ENCODE results near the gene CAMTA1.

Gene CAMTA1

GRCh38 chr1:7256526-7256925 is 471.3 kb downstream of the CAMTA1 start:
- no peak overlapping the region for H3K4me3 ChIP-seq (ENCODE audit: control insufficient read depth, low read depth, low read length)
- no peak for DNase-seq (ENCODE audit: low read depth)
- TF ChIP-seq, protein P1, sequence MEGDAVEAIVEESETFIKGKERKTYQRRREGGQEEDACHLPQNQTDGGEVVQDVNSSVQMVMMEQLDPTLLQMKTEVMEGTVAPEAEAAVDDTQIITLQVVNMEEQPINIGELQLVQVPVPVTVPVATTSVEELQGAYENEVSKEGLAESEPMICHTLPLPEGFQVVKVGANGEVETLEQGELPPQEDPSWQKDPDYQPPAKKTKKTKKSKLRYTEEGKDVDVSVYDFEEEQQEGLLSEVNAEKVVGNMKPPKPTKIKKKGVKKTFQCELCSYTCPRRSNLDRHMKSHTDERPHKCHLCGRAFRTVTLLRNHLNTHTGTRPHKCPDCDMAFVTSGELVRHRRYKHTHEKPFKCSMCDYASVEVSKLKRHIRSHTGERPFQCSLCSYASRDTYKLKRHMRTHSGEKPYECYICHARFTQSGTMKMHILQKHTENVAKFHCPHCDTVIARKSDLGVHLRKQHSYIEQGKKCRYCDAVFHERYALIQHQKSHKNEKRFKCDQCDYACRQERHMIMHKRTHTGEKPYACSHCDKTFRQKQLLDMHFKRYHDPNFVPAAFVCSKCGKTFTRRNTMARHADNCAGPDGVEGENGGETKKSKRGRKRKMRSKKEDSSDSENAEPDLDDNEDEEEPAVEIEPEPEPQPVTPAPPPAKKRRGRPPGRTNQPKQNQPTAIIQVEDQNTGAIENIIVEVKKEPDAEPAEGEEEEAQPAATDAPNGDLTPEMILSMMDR (IDR thresholded peaks at IDR 0.05; ENCODE audit: control insufficient read depth, insufficient read depth, low read depth, low read length, missing control alignments): no peak

DNA sequence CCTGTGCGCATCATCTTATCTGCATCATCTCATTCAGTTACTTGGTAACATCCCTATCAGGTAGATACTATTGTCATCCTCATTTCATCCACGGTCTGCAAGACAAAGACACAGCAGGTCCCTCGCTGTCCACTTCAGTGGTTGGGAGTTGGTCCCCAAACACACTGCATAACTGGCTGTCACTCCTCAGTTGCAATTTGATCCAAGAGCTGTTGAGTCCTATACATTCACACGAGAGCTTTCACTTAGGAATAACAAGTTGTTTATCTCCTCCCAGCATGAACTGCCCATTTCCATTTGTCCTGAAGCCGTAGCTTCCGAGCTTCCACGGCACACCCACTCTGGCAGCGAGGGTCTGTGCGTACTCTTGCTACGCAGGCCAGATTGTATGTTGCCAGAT is 472.0 kb downstream of the CAMTA1 start:
- TF ChIP-seq, protein P1 (IDR thresholded peaks at IDR 0.05; ENCODE audit: control insufficient read depth, insufficient read depth, low read depth, low read length, missing control alignments): no peak
- no peak overlapping the region for H3K4me3 ChIP-seq (ENCODE audit: control insufficient read depth, low read depth, low read length)
- DNase-seq (ENCODE audit: low read depth): no peak

DNA sequence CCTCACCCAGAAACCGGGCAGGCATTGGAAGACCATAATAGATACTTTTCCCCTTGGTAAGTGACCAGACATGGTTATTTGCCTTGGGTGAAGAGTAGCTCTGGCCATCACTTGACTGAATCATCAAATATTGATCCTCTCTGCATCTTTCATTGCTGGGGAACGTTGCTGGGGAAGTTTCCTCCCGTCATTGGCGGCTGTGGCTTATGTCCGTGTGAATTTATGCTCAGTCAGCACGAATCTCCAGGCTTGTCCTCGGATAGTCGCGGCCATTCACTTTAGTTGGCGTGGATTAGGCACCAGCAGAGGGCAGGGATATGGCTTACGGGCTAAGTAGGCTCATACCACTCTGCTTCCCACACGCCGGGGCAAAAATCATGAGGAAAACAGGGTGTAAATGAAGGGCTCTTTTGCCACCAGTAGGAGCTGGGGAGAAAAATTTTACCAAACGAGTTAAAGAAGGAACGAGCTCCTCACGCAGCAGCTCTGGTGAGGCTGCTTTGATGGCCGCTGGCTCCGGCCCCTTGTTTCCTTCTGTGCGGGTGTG is 473.4 kb downstream of the CAMTA1 start:
- TF ChIP-seq, protein P1 (IDR thresholded peaks at IDR 0.05; ENCODE audit: control insufficient read depth, insufficient read depth, low read depth, low read length, missing control alignments): no peak
- no peak for DNase-seq (ENCODE audit: low read depth)
- no peak overlapping the region for H3K4me3 ChIP-seq (ENCODE audit: control insufficient read depth, low read depth, low read length)

DNA sequence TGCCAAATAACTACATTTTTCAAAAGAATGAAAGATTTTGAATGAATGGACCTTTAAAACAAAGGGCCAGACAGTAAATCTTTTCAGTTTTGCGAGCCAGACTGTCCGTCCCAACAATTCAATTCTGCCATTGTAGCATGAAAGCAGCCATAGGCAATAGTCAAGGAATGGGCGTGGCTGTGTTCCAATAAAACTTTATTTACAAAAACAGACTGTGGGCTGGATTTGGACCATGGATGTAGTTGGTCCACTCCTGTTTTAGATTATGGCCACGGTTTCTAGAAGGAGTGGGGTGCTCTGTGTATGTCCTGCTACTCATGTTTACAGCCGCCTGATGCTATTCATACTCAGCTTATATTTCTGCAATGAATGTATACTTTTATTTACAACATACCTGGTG is 474.7 kb downstream of the CAMTA1 start:
- TF ChIP-seq, protein P1 (IDR thresholded peaks at IDR 0.05; ENCODE audit: control insufficient read depth, insufficient read depth, low read depth, low read length, missing control alignments): no peak
- no peak overlapping the region for H3K4me3 ChIP-seq (ENCODE audit: control insufficient read depth, low read depth, low read length)
- DNase-seq (ENCODE audit: low read depth): no peak

- DNase-seq (ENCODE audit: low read depth): no peak
- TF ChIP-seq, protein P1 (IDR thresholded peaks at IDR 0.05; ENCODE audit: control insufficient read depth, insufficient read depth, low read depth, low read length, missing control alignments): no peak
- no peak overlapping the region for H3K4me3 ChIP-seq (ENCODE audit: control insufficient read depth, low read depth, low read length)
Measured at GRCh38 chr1:7261490-7261889, 476.2 kb downstream of the CAMTA1 start.

GRCh38 chr1:7262611-7263010 is 477.4 kb downstream of the CAMTA1 start:
- no peak for DNase-seq (ENCODE audit: low read depth)
- TF ChIP-seq, protein P1 (IDR thresholded peaks at IDR 0.05; ENCODE audit: control insufficient read depth, insufficient read depth, low read depth, low read length, missing control alignments): no peak
- no peak overlapping the region for H3K4me3 ChIP-seq (ENCODE audit: control insufficient read depth, low read depth, low read length)

All from AG09309 (cell line).